IMR-90 (cell line): ENCODE measurements around the gene TEAD1. TPM values are rescaled to one million over a fixed set of nuclear protein-coding genes. Genes with fewer than 3 reads are reported as not detected.

Experiments used
- ATAC-seq: fragments of 200-7000 bp; cut with Tn5 transposase; 2 replicates; pipeline ENCODE4 v1.9.1; 2020; ENCODE audit warnings: low read depth, mild to moderate bottlenecking, moderate library complexity
- BruUV-seq: library from RNA; stranded (reverse); fragments of 400-500 nt; replicated peaks from 2 replicates; lab custom pipeline; 2021; lab: Mats Ljungman, UMichigan
- CTCF ChIA-PET: fragments of 300-600 bp; formaldehyde crosslinking; extraction: SDS; loops from one replicate; lab custom pipeline; 2021; ENCODE audit warnings: antibody characterized with exemption; lab: Yijun Ruan, JAX
- POLR2A ChIA-PET: fragments of 300-600 bp; sonication (Branson Sonifier 250); formaldehyde crosslinking; loops from one replicate; lab custom pipeline; 2022; ENCODE audit warnings: antibody characterized with exemption; ENCODE audit not compliant: unreplicated experiment; lab: Charles Lee
- DNase-seq: peaks from one replicate; pipeline ENCODE4 v3.0.0; 2013
- H2AFZ ChIP-seq: replicated peaks from 2 replicates; pipeline ENCODE3; 2013; ENCODE audit warnings: low read length, mild to moderate bottlenecking; ENCODE audit not compliant: poor library complexity
- H2AK5ac ChIP-seq: 2 replicates; pipeline ENCODE4 v1.6.1; 2013; ENCODE audit warnings: low read depth, low read length, inconsistent platforms
- H2AK9ac ChIP-seq: replicated peaks from 2 replicates; pipeline ENCODE3; 2013; ENCODE audit warnings: mild to moderate bottlenecking, low read depth, low read length, moderate library complexity; ENCODE audit not compliant: poor library complexity
- H2BK120ac ChIP-seq: 2 replicates; pipeline ENCODE4 v1.6.1; 2013; ENCODE audit warnings: low read depth, low read length, inconsistent platforms
- H2BK15ac ChIP-seq: 3 replicates; pipeline ENCODE4 v1.6.1; 2013; ENCODE audit warnings: low read depth, low read length, inconsistent platforms
- H2BK20ac ChIP-seq: 2 replicates; pipeline ENCODE4 v1.6.1; 2013; ENCODE audit warnings: low read depth, mild to moderate bottlenecking, inconsistent platforms, low read length, moderate library complexity
- H2BK5ac ChIP-seq: 2 replicates; pipeline ENCODE4 v1.6.1; 2013; ENCODE audit warnings: mild to moderate bottlenecking, low read depth, low read length, inconsistent platforms; ENCODE audit not compliant: poor library complexity, severe bottlenecking
- H3K14ac ChIP-seq: replicated peaks from 2 replicates; pipeline ENCODE4 v1.6.1; 2013; ENCODE audit warnings: low read depth, low read length, inconsistent platforms
- H3K18ac ChIP-seq: 2 replicates; pipeline ENCODE4 v1.6.1; 2013; ENCODE audit warnings: low read depth, low read length, control low read depth
- H3K23ac ChIP-seq: 2 replicates; pipeline ENCODE4 v1.6.1; 2013; ENCODE audit warnings: low read depth, low read length, inconsistent platforms
- H3K27ac ChIP-seq: 2 replicates; pipeline ENCODE4 v1.5.1; 2013; ENCODE audit warnings: mild to moderate bottlenecking, control low read depth, low read length; ENCODE audit not compliant: insufficient read depth
- H3K27me3 ChIP-seq: 2 replicates; pipeline ENCODE4 v1.6.1; 2013; ENCODE audit warnings: low read length; ENCODE audit not compliant: control insufficient read depth, insufficient read depth
- H3K36me3 ChIP-seq: 2 replicates; pipeline ENCODE4 v1.6.1; 2013; ENCODE audit warnings: low read length, mixed read lengths; ENCODE audit not compliant: control insufficient read depth, insufficient read depth
- H3K4ac ChIP-seq: 2 replicates; pipeline ENCODE4 v1.6.1; 2013; ENCODE audit warnings: low read depth, low read length, inconsistent platforms
- H3K4me1 ChIP-seq: 2 replicates; pipeline ENCODE4 v1.6.1; 2013; ENCODE audit warnings: low read length, mixed read lengths; ENCODE audit not compliant: control insufficient read depth, insufficient read depth
- H3K4me2 ChIP-seq: 2 replicates; pipeline ENCODE4 v1.6.1; 2013; ENCODE audit warnings: low read depth, mild to moderate bottlenecking, control low read depth, low read length, moderate library complexity
- H3K4me3 ChIP-seq: 2 replicates; pipeline ENCODE4 v1.5.1; 2013; ENCODE audit warnings: low read depth, mild to moderate bottlenecking, control low read depth, low read length, moderate library complexity; ENCODE audit not compliant: insufficient read depth
- H3K56ac ChIP-seq: 2 replicates; pipeline ENCODE4 v1.6.1; 2013; ENCODE audit warnings: low read length, inconsistent platforms; ENCODE audit not compliant: insufficient read depth; ENCODE audit errors: extremely low read depth
- H3K79me1 ChIP-seq, 2 experiments: 2 replicates each; pipeline ENCODE4 v1.6.1; 2013; ENCODE audit warnings: low read length in 2 of 2, inconsistent platforms in 1 of 2, low read depth in 1 of 2
- H3K9ac ChIP-seq: 2 replicates; pipeline ENCODE4 v1.6.1; 2013; ENCODE audit warnings: low read depth, low read length, control low read depth
- H3K9me1 ChIP-seq: 2 replicates; pipeline ENCODE4 v1.6.1; 2013; ENCODE audit warnings: low read length, inconsistent platforms; ENCODE audit not compliant: insufficient read depth
- H3K9me3 ChIP-seq: 2 replicates; pipeline ENCODE4 v1.6.1; 2013; ENCODE audit warnings: low read length; ENCODE audit not compliant: control insufficient read depth, insufficient read depth
- H4K20me1 ChIP-seq: 2 replicates; pipeline ENCODE4 v1.6.1; 2013; ENCODE audit warnings: low read length, inconsistent platforms; ENCODE audit not compliant: insufficient read depth
- H4K5ac ChIP-seq: 2 replicates; pipeline ENCODE4 v1.6.1; 2013; ENCODE audit warnings: mild to moderate bottlenecking, low read depth, low read length, control low read depth
- H4K8ac ChIP-seq, 2 experiments: 2 replicates each; pipeline ENCODE4 v1.6.1; 2013; ENCODE audit warnings: low read depth in 2 of 2, low read length in 2 of 2, control low read depth in 1 of 2, inconsistent platforms in 1 of 2
- H4K91ac ChIP-seq: 2 replicates; pipeline ENCODE4 v1.6.1; 2013; ENCODE audit warnings: low read depth, low read length, inconsistent platforms; ENCODE audit not compliant: insufficient read depth
- BHLHE40 ChIP-seq: fragments of 150-350 bp; IDR thresholded peaks from 2 replicates; pipeline ENCODE4 v1.6.1; 2016; ENCODE audit warnings: mild to moderate bottlenecking, low read depth, low read length
- CHD1 ChIP-seq: IDR thresholded peaks from 2 replicates; pipeline ENCODE4 v1.6.1; 2012; ENCODE audit warnings: low read depth, low read length, improper control_type of control experiment
- CTCF ChIP-seq: conservative IDR thresholded peaks from 2 replicates; pipeline ENCODE4 v1.5.1; 2012; ENCODE audit warnings: mild to moderate bottlenecking, low read depth, low read length, improper control_type of control experiment
- ELK1 ChIP-seq: fragments of 150-350 bp; IDR thresholded peaks from 2 replicates; pipeline ENCODE4 v1.6.1; 2016; ENCODE audit warnings: low read depth, mild to moderate bottlenecking, low read length, moderate library complexity, borderline replicate concordance
- FOS ChIP-seq: fragments of 150-350 bp; IDR thresholded peaks from 2 replicates; pipeline ENCODE4 v1.6.1; 2016; ENCODE audit warnings: low read depth, low read length
- MAFK ChIP-seq: IDR thresholded peaks from 2 replicates; pipeline ENCODE4 v1.6.1; 2012; ENCODE audit warnings: low read depth, low read length, improper control_type of control experiment
- MAZ ChIP-seq: IDR thresholded peaks from 2 replicates; pipeline ENCODE4 v1.6.1; 2012; ENCODE audit warnings: low read depth, mild to moderate bottlenecking, low read length, improper control_type of control experiment, moderate library complexity, borderline replicate concordance
- MXI1 ChIP-seq: IDR thresholded peaks from 2 replicates; pipeline ENCODE4 v1.6.1; 2012; ENCODE audit warnings: low read depth, mild to moderate bottlenecking, low read length, moderate library complexity, borderline replicate concordance
- NFE2L2 ChIP-seq: fragments of 150-350 bp; IDR thresholded peaks from 2 replicates; pipeline ENCODE4 v1.6.1; 2016; ENCODE audit warnings: low read depth, mild to moderate bottlenecking, low read length
- POLR2A ChIP-seq: IDR thresholded peaks from 2 replicates; pipeline ENCODE4 v1.6.1; 2012; ENCODE audit warnings: mild to moderate bottlenecking, low read depth, low read length
- RAD21 ChIP-seq: IDR thresholded peaks from 2 replicates; pipeline ENCODE4 v1.6.1; 2012; ENCODE audit warnings: low read length, improper control_type of control experiment
- RCOR1 ChIP-seq: IDR thresholded peaks from 2 replicates; pipeline ENCODE4 v1.6.1; 2012; ENCODE audit warnings: mild to moderate bottlenecking, low read length, improper control_type of control experiment; ENCODE audit not compliant: insufficient replicate concordance
- RFX5 ChIP-seq: IDR thresholded peaks from 2 replicates; pipeline ENCODE4 v1.8.0; 2012; ENCODE audit warnings: low read depth, mild to moderate bottlenecking, low read length, moderate library complexity
- SMC3 ChIP-seq: fragments of 150-350 bp; IDR thresholded peaks from 2 replicates; pipeline ENCODE4 v1.6.1; 2016; ENCODE audit warnings: low read depth, mild to moderate bottlenecking, antibody characterized with exemption, low read length, moderate library complexity
- USF2 ChIP-seq: fragments of 150-350 bp; IDR thresholded peaks from 2 replicates; pipeline ENCODE4 v1.6.1; 2017; ENCODE audit warnings: mild to moderate bottlenecking, antibody characterized with exemption, low read length, low read depth
- WGBS, 2 experiments: methylation state at CpG; one replicate each; pipeline versions ENCODE4 v1.1.5 to v1.1.7; 2013; ENCODE audit warnings: missing lambda C conversion rate in 2 of 2; ENCODE audit not compliant: insufficient read length in 1 of 2; ENCODE audit errors: extremely low coverage in 2 of 2; 5-methylcytosine and 5-hydroxymethylcytosine counted together
- dilution Hi-C: fragments of 300-500 bp; cut with HindIII; formaldehyde crosslinking; loops from one replicate; pipeline ENCODE4 v1.14.3; 2018; ENCODE audit warnings: low sequenced_read_pairs; ENCODE audit not compliant: unreplicated experiment
- in situ Hi-C: fragments of 300-500 bp; cut with MboI; formaldehyde crosslinking; loops from 3 replicates; pipeline ENCODE4 v1.14.3; 2019; ENCODE audit warnings: low sequenced_read_pairs, inconsistent platforms, mixed read lengths
- intact Hi-C: fragments of 100-400 bp; cut with micrococcal nuclease; formaldehyde crosslinking; loops from 2 replicates; pipeline ENCODE4 v1.10.0; 2022
- polyA plus RNA-seq, 3 experiments: library from polyadenylated mRNA; depleted of rRNA; stranded (reverse); fragments of >200 nt; gene quantifications; 2 replicates each; pipeline ENCODE4 v1.2.3, GENCODE V29; 2012; ENCODE audit warnings: low replicate concordance in 1 of 3
- total RNA-seq: library from RNA; depleted of rRNA; stranded (reverse); fragments of >200 nt; gene quantifications from 2 replicates; pipeline ENCODE4 v1.2.3, GENCODE V29; 2012

The TEAD1 gene
- total and polyA plus RNA-seq, 2 of the 4 experiments (the other 2 are of a cell fraction), result 51.8 to 69.2 TPM

- H3K9me1 ChIP-seq, result peaks cover 10% of the 10 kb centered on the region
- in situ Hi-C loops (no loop called here), dilution Hi-C loops (no loop called here), intact Hi-C loops (no loop called here)
- no CpG with 5 or more reads among the region's 3 CpGs for WGBS, 2 experiments
- no peak overlapping the region for H2BK20ac ChIP-seq
- H3K79me1 ChIP-seq, result peaks cover 0 to 23% of the 10 kb centered on the region in 2 experiments; a peak in 2 of 4 replicates
- no peak overlapping the region for H3K18ac ChIP-seq
- H2BK15ac ChIP-seq, result no peak overlapping the region
- no peaks in the 10 kb centered on the region for H3K4me1 ChIP-seq
- POLR2A ChIA-PET, result no interaction called here
- H3K14ac ChIP-seq, result no peak overlapping the region
- no peak overlapping the region for H3K4me2 ChIP-seq
- no peak overlapping the region for H4K91ac ChIP-seq
- H3K23ac ChIP-seq, result no peak overlapping the region
- no peak overlapping the region for H2BK5ac ChIP-seq
- CTCF ChIA-PET, result interaction anchor here (0.7 kb wide), 1 partner anchor 13 kb away, joined by 8 read pairs; no protein-coding TSS in a partner anchor
- ATAC-seq, result no peak
- H3K9me3 ChIP-seq, result no peaks in the 10 kb centered on the region
- no peak overlapping the region for H3K4me3 ChIP-seq
- BruUV-seq, result no TSS peak
- no peak overlapping the region for H2AK5ac ChIP-seq
- TF ChIP-seq POLR2A, result no peak
- TF ChIP-seq FOS, result no peak
- no peak for TF ChIP-seq NFE2L2
- no peak for TF ChIP-seq BHLHE40
- TF ChIP-seq ELK1, result no peak
- TF ChIP-seq MXI1, result no peak
- TF ChIP-seq MAFK, result no peak
- TF ChIP-seq CTCF, result no peak
- no peak for TF ChIP-seq RCOR1
- TF ChIP-seq SMC3, result no peak
- no peak for TF ChIP-seq RAD21
- TF ChIP-seq MAZ, result no peak
- TF ChIP-seq CHD1, result no peak
- TF ChIP-seq RFX5, result no peak
- no peak for TF ChIP-seq USF2
- no peak overlapping the region for H2AFZ ChIP-seq
- no peak for DNase-seq
- H3K27me3 ChIP-seq, result no peaks in the 10 kb centered on the region
- H3K27ac ChIP-seq, result no peak overlapping the region
- H4K20me1 ChIP-seq, result no peaks in the 10 kb centered on the region
- H3K4ac ChIP-seq, result no peak overlapping the region
- H2BK120ac ChIP-seq, result no peak overlapping the region
- H4K8ac ChIP-seq, result no peak overlapping the region
- H3K36me3 ChIP-seq, result peaks cover 17% of the 10 kb centered on the region
- H2AK9ac ChIP-seq, result no peak overlapping the region
- no peak overlapping the region for H3K56ac ChIP-seq
- H3K9ac ChIP-seq, result no peak overlapping the region
- no peak overlapping the region for H4K5ac ChIP-seq
Measured at GRCh38 chr11:12944889-12945288, 270.7 kb downstream of the TEAD1 start.
